Subcutaneous abdominal adipose tissue (tissue), 5 donors: ENCODE results near the gene GGPS1.
"Not testable (repeated sequence)": the region's sequence is repeated elsewhere in the genome, so short reads cannot be mapped to it uniquely, and the experiment has no call there.

Experiments used
- H3K27ac ChIP-seq: one replicate; pipeline ENCODE4 v1.7.0; 2013; ENCODE audit warnings: low read depth, mild to moderate bottlenecking, inconsistent platforms, low read length, moderate library complexity
- H3K27me3 ChIP-seq, 5 donors: one replicate each; pipeline ENCODE4 v1.7.0; 2013; ENCODE audit warnings: low read length in 5 of 5, inconsistent platforms in 1 of 5; ENCODE audit not compliant: control insufficient read depth in 5 of 5, insufficient read depth in 4 of 5
- H3K36me3 ChIP-seq, 5 donors: one replicate each; pipeline ENCODE4 v1.7.0; 2013; ENCODE audit warnings: low read length in 5 of 5; ENCODE audit not compliant: control insufficient read depth in 5 of 5, insufficient read depth in 5 of 5
- H3K4me1 ChIP-seq, 5 donors: one replicate each; pipeline ENCODE4 v1.7.0; 2013; ENCODE audit warnings: low read length in 5 of 5, mild to moderate bottlenecking in 3 of 5, moderate library complexity in 1 of 5; ENCODE audit not compliant: control insufficient read depth in 5 of 5, insufficient read depth in 5 of 5
- H3K4me3 ChIP-seq, 5 donors: one replicate each; pipeline ENCODE4 v1.7.0; 2013; ENCODE audit warnings: low read length in 5 of 5, low read depth in 1 of 5
- H3K9ac ChIP-seq, 5 donors: one replicate each; pipeline ENCODE4 v1.7.0; 2013; ENCODE audit warnings: low read length in 5 of 5, mild to moderate bottlenecking in 4 of 5, moderate library complexity in 3 of 5
- H3K9me3 ChIP-seq, 5 donors: one replicate each; pipeline ENCODE4 v1.7.0; 2013; ENCODE audit warnings: low read length in 5 of 5; ENCODE audit not compliant: control insufficient read depth in 5 of 5
- donor health status: healthy.
- donor health status: healthy.
- donor health status: healthy.
- donor health status: healthy.
- donor health status: healthy.

GGPS1 gene

GRCh38 chr1:235364189-235364588, 35.8 kb downstream of the GGPS1 start:
- not testable (repeated sequence) for H3K27me3 ChIP-seq, H3K27ac ChIP-seq, H3K9me3 ChIP-seq, H3K4me3 ChIP-seq, H3K9ac ChIP-seq, H3K36me3 ChIP-seq
- peaks cover 0 to 16% (median 7%) of the 10 kb centered on the region in 5 donors for H3K4me1 ChIP-seq

DNA sequence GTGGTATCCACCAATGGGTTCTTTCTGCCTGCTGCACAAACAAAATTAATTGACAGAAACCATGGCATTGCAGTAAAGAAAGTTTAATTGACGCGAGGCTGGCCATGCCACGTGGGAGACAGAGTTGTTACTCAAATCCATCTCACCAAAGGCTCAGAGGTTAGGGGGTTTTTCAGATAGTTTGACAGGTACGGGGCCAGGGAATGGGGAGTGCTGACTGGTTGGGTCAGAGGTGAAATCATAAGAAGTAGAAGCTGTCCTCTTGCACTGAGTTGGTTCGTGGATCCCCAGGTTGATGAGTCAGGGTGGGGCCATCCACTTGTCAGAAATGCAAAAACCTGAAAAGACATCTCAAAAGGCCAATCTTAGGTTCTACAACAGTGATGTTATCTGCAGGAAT, 37.9 kb downstream of the GGPS1 start:
- no peaks in the 10 kb centered on the region for H3K27me3 ChIP-seq
- peaks cover 0 to 2% (median 0%) of the 10 kb centered on the region in 5 donors for H3K36me3 ChIP-seq
- H3K9me3 ChIP-seq, result no peaks in the 10 kb centered on the region
- H3K9ac ChIP-seq, result no peak overlapping the region
- H3K27ac ChIP-seq, result no peak overlapping the region
- H3K4me1 ChIP-seq, result peaks cover 0 to 16% (median 7%) of the 10 kb centered on the region in 5 donors
- no peak overlapping the region for H3K4me3 ChIP-seq

DNA sequence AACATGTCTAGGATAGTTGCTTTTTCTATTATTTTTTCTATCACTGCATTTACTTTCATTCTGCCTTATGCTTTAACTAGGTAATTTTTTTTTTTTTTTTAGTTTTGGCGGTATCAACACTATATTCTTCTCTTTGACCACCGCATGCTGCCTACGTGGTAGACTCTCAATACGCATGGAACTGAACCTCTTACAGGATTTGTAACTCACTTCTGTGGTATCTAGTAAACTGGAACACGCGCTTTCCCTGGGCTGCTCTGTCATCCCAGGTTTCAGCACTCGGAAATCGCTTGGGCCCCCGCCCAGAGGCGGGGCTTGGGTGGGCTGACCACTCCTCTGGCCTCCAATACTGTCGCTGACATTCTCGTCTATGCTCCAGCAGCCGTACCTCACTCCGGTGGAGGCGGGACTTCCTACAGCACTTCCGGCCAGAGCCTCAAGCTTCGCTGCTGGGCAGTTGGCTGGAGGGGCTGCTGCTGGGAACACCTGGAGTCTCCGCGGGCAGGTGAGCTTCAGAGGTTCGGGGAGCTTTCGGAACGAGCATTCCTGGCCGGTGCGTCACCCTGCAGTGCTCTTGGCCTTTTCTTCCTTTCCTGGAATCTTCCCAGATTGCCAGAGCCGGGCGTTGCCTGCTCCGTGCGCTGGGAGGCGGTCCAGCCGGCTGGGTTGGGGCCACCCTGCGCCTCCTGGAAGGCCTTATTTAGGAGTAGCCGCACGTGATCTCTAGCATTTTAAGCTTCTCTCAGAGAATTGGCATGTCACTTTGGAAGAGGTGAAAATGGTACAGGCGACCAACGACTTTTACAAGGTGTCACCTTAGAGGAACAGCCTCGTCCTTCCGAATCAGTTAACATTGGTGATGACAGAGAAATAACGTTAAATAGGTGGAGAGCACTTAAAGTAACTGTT, 38.9 kb downstream of the GGPS1 start, which contains the start of gene TBCE:
TSS of gene TBCE (plus strand) at position 428 of the 909 bp plus-strand sequence. CDS start 12,623 bp downstream, outside the sequence.
- H3K27me3 ChIP-seq, result no peaks in the 10 kb centered on the region
- peaks cover 0 to 16% (median 7%) of the 10 kb centered on the region in 5 donors for H3K4me1 ChIP-seq
- H3K4me3 ChIP-seq, result peak within 1 kb of the TSS; percentile 78 to 96 (median 95)
- H3K36me3 ChIP-seq, result peaks cover 0 to 2% (median 0%) of the 10 kb centered on the region in 5 donors
- H3K9me3 ChIP-seq, result no peaks in the 10 kb centered on the region
- H3K27ac ChIP-seq, result peak within 1 kb of the TSS; percentile 68
- peak within 1 kb of the TSS; percentile 60 to 85 (median 82) for H3K9ac ChIP-seq

- Histone ChIP-seq H3K9me3 (no peaks in the 10 kb centered on the region), H3K36me3 (peaks cover 0 to 2% (median 0%) of the 10 kb centered on the region in 5 donors), H3K4me1 (peaks cover 0 to 16% (median 7%) of the 10 kb centered on the region in 5 donors), H3K27ac (no peak overlapping the region), H3K4me3 (peak overlapping the region in 2 of 5 donors; percentile 95 to 96), H3K27me3 (no peaks in the 10 kb centered on the region), H3K9ac (peak overlapping the region in 1 of 5 donors; percentile 30)
Observed at GRCh38 chr1:235368428-235368827, 40.1 kb downstream of the GGPS1 start.

DNA sequence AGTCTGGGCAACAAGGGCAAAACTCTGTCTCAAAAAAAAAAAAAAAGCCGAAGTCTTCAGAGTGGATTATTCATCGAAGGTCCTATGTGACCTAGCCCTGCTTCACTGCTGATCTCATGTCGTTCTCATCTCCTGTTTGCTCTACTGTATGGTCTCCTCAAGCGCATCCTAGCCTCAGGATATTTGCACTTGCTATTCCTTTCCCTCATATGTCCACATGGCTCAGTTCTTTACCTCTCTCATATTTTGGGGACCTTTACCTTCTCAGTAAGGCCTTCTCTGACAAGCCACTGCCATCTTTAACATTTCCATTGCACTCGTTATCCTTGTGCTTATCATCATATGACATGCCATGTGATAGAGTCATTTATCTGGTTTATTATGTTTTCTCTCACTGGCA, 41.4 kb downstream of the GGPS1 start:
- H3K27ac ChIP-seq, result no peak overlapping the region
- no peak overlapping the region for H3K4me3 ChIP-seq
- peaks cover 0 to 2% (median 0%) of the 10 kb centered on the region in 5 donors for H3K36me3 ChIP-seq
- peaks cover 0 to 16% (median 7%) of the 10 kb centered on the region in 5 donors for H3K4me1 ChIP-seq
- H3K27me3 ChIP-seq, result no peaks in the 10 kb centered on the region
- no peak overlapping the region for H3K9ac ChIP-seq
- no peaks in the 10 kb centered on the region for H3K9me3 ChIP-seq

GRCh38 chr1:235375919-235376605, 47.7 kb downstream of the GGPS1 start:
- Histone ChIP-seq H3K4me3 (no peak overlapping the region), H3K4me1 (peaks cover 0 to 2% (median 0%) of the 10 kb centered on the region in 5 donors), H3K36me3 (peaks cover 2 to 20% (median 8%) of the 10 kb centered on the region in 5 donors), H3K27me3 (no peaks in the 10 kb centered on the region), H3K27ac (no peak overlapping the region), H3K9me3 (no peaks in the 10 kb centered on the region), H3K9ac (no peak overlapping the region)

DNA sequence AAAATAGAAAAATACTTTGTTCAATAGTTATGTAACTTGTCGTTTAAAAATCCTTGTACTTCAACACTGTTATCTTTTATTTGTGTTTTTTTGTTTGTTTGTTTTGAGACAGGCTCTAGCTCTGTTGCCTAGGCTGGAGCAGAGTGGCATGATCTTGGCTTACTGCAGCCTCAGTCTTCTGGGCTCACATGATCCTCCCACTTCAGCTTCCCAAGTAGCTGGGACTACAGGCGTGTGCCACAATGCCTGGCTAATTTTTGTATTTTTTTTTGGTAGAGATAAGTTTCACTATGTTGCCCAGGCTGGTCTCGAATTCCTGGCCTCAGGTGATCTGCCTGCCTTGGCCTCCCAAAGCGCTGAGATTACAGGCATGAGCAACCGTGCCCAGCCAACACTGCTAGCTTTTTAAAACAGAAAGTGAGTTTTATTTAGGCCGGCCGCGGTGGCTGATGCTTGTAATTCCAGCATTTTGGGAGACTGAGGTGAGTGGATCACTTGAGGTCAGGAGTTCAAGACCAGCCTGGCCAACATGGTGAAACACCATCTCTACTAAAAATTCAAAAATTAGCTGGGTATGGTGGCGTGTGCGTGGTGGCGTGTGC, 49.9 kb downstream of the GGPS1 start:
- H3K4me1 ChIP-seq, H3K27ac ChIP-seq, H3K27me3 ChIP-seq, H3K9me3 ChIP-seq, H3K4me3 ChIP-seq, H3K9ac ChIP-seq: not testable (repeated sequence)
- H3K36me3 ChIP-seq, result peaks cover 2 to 23% (median 9%) of the 10 kb centered on the region in 5 donors

GRCh38 chr1:235381955-235382739, 53.8 kb downstream of the GGPS1 start:
- not testable (repeated sequence) for H3K27me3 ChIP-seq, H3K27ac ChIP-seq, H3K9me3 ChIP-seq, H3K9ac ChIP-seq, H3K4me1 ChIP-seq, H3K4me3 ChIP-seq
- H3K36me3 ChIP-seq, result peaks cover 0 to 17% (median 6%) of the 10 kb centered on the region in 5 donors

DNA sequence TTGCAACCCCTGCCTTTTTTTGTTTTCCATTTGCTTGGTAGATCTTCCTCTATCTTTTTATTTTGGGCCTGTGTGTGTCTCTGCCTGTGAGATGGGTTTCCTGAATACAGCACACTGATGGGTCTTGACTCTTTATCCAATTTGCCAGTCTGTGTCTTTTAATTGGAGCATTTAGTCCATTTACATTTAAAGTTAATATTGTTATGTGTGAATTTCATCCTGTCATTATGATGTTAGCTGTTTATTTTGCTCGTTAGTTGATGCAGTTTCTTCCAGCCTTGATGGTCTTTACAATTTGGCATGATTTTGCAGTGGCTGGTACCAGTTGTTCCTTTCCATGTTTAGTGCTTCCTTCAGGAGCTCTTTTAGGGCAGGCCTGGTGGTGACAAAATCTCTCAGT, 57.3 kb downstream of the GGPS1 start:
- H3K9me3 ChIP-seq, H3K4me3 ChIP-seq, H3K27ac ChIP-seq, H3K36me3 ChIP-seq, H3K4me1 ChIP-seq, H3K9ac ChIP-seq, H3K27me3 ChIP-seq: not testable (repeated sequence)
